SU-DHL-6 (cell line): ENCODE results near the gene HMGA1.
"Not testable (repeated sequence)": the region's sequence is repeated elsewhere in the genome, so short reads cannot be mapped to it uniquely, and the experiment has no call there.

Source experiments
- CTCF ChIP-seq: fragments of 200-600 bp; sonication (generic); IDR thresholded peaks from one replicate; pipeline ENCODE4 v1.5.1; 2017; ENCODE audit warnings: antibody characterized with exemption, mild to moderate bottlenecking, low read length, moderate library complexity; ENCODE audit not compliant: insufficient read depth, poor library complexity, severe bottlenecking
- EZH2phosphoT487 ChIP-seq: fragments of 200-600 bp; sonication (generic), shearing (Covaris generic); conservative IDR thresholded peaks from 2 replicates; pipeline ENCODE4 v1.6.1; 2018; ENCODE audit warnings: mild to moderate bottlenecking, antibody characterized with exemption, low read length, moderate library complexity, mixed read lengths

- not testable (repeated sequence) for TF ChIP-seq CTCF, EZH2phosphoT487
Measured at GRCh38 chr6:34252395-34252794, 15.7 kb downstream of the HMGA1 start.
